GM12872 (cell line): ENCODE data around the gene CD37.

ENCODE experiments used
- TF ChIP-seq, protein P1 (sequence below): IDR thresholded peaks from 3 replicates; pipeline ENCODE4 v1.5.1; 2011; ENCODE audit warnings: low read depth, mild to moderate bottlenecking, low read length, moderate library complexity; ENCODE audit not compliant: insufficient read depth

The CD37 gene

DNA sequence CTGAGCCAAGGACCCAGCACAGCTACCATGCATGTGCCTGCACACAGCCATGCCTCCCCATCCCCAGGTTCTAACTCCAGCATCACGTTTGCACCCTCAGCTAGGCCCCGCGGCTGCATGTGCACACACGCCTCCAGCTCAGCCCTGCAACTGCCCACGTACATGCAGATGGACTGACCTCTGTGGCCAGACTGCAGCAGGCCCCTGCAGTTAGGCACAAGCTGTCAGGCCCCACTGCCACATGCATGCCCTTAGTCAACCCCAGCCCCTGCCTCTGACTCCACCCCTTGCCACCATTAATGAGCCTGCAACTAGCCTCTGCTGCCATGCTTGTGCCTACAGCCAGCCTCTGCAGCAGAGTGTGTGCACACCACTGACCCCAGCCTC, 33.3 kb upstream of the CD37 start:
- TF ChIP-seq, protein P1, sequence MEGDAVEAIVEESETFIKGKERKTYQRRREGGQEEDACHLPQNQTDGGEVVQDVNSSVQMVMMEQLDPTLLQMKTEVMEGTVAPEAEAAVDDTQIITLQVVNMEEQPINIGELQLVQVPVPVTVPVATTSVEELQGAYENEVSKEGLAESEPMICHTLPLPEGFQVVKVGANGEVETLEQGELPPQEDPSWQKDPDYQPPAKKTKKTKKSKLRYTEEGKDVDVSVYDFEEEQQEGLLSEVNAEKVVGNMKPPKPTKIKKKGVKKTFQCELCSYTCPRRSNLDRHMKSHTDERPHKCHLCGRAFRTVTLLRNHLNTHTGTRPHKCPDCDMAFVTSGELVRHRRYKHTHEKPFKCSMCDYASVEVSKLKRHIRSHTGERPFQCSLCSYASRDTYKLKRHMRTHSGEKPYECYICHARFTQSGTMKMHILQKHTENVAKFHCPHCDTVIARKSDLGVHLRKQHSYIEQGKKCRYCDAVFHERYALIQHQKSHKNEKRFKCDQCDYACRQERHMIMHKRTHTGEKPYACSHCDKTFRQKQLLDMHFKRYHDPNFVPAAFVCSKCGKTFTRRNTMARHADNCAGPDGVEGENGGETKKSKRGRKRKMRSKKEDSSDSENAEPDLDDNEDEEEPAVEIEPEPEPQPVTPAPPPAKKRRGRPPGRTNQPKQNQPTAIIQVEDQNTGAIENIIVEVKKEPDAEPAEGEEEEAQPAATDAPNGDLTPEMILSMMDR, result no peak

DNA sequence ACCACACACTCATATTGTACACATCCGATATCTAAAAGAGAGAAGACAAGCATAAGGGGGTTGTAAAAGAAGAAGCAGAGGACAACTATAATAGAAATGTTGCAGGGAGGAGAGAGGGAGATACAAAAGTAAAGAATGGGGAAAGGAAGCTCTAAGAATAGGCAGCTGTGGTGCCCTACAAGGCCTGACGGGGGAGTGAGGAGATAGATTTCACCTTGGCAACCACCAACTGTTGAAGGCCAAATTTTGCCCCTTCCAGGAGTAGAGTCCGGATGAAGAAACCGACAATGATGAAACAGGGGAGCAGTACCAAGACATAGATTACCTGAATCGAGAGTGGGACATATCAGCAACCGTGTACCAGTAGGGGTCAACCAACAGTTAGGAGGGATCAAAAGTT, 26.1 kb upstream of the CD37 start:
- TF ChIP-seq, protein P1, result 0 out of 3 replicates have a peak, but pooled peaks have one; percentile 7

DNA sequence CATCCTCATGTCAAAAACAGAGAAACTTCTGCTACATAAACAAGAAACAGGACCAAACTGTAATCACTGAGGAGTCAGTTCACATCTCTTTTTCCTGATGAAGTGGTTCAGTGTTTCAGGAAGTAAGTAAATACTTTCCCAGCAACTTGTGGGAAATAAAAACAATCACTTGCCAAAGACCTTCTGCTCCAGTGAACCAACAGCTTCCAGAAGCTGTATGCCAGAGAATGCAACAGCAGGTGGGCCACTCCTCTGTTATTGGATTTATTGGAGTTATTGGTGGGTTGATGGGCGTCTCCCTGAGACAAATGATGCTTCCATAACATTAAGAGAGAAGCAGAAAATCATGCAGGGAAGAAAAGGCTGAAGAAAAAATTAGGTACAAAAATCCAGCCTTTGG, 20.1 kb upstream of the CD37 start:
- TF ChIP-seq, protein P1, result no peak

DNA sequence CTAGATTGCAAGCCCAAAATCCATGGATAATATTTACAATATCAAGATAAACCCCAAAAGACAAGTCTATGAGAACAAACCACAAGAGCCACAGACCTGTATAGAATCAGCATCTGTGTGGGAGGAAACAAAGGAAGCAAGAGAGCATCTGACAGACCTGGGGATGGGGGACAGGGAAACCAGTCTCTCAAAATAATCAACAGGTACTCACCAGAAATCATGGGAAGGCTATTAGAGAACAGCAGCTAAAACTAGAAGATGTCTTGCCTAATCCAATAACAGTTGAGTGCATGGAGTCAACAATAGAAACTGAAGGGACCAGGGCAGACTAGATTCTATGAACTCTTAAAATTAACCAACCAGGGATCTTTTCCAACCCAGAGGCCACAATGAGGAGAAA, 18.9 kb upstream of the CD37 start:
- TF ChIP-seq, protein P1, result no peak

DNA sequence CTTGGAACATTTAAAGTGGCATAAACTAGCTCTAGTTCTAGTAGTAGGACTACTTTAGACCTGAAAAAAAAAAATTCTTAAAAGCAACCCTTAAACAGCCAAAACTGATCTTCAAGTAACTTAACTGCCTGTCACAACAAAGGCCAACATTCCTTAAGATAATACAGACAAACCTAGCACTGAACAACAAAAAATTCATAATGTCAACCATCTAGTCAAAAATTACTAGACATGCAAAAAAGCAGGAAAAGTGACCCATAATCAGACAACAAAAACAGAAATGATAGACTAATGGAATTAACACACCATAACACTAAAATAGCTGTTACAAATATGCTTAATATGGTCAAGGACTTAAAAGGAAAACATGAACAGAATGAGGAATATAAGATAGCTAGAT, 16.9 kb upstream of the CD37 start:
- TF ChIP-seq, protein P1, result no peak

DNA sequence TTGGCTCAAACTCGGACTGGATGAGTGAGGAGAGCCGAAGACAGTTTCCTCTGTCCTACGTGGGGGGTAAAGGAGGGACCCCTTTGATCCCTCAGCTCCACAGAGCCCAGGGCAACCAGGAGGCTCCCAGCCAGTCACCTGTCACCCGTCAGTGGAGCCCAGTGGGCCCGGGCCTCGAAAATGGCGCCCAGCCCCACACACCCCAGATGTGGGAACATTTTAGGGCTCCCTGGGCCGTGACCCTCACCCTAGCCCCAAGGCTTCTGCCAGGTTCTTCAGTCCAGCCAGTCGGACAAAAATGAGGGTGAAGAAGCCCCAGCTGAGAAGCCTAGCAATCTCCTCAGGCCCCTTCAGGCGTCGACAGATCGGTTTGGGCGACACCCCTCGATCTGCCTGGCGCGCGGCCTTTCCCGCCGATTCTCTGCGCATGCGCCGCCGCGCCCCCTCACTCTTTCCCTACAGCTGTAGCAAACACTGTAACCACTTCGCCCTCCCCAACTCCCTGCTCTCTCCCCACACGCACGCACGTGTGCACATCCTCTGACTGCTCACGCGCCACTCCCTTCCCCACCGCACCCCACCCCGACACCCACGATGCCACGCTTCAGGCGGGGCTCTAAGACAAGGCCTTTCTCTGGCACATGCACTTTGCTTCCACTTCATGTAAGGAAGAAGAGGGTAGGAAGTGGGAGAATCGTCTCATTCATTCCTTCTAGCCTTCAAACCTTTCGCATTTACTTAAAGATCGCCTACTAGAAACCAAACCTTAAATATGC, 10.2 kb upstream of the CD37 start, which contains the start of gene SLC6A16:
SLC6A16 (minus strand) TSS at position 391 of the 776 bp plus-strand sequence. CDS start 13,844 bp downstream, outside the sequence.
- TF ChIP-seq, protein P1, result no peak

DNA sequence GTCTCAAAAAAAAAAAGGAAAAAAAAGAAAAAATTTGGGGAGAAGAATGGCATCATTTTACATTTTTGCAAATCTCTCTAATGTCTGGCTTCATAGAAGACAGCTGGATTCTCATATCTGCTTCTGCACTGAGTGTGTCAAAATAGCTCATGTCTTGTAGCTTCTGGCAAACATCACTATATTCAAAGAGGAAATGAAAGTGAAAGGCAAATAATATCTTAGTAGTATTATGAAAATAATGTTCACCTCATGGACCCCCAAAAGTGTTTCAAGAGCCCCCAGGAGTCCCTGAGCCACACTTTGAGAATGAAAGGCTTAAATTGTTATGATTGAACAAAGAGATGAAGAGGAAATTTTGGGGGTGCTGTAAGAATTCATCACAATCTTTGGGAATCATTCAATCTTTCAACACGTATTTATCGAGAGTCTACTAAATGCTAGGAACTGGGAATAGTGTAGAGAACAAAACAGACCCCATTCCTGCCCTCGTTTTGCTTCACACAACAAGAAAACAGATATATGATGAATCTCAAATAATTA, 9.0 kb upstream of the CD37 start:
- TF ChIP-seq, protein P1, result no peak
